GM10266 (cell line): ENCODE data around the gene KLF5.

Experiments used
- DNase-seq: peaks from one replicate; pipeline ENCODE4 v3.0.0; 2012; ENCODE audit errors: extremely low spot score
- TF ChIP-seq, protein P1 (sequence below): IDR thresholded peaks from 2 replicates; pipeline ENCODE4 v1.5.1; 2012; ENCODE audit warnings: mild to moderate bottlenecking, low read depth; ENCODE audit not compliant: control insufficient read depth, insufficient read depth; ENCODE audit errors: missing control alignments

The KLF5 gene

DNA sequence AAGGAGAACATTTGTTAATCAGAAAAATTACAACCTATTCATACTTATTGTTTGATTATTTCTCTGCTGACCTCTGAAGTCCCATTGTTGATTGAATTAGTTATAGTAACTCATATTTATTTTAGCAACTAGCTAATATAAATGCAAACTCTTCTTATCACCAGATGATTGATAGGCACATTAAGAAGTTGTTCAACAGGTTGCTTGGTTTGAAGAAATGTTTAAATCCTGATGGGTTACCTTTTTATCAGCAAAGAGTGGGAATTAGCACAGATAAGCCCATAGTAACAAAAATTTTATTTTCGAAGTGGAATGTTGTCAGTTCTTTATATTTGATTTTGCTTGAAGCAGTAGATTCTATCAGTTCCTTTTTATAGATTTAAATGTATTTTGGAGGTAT lies 44.4 kb downstream of the KLF5 start:
- no peak for DNase-seq
- TF ChIP-seq, protein P1, sequence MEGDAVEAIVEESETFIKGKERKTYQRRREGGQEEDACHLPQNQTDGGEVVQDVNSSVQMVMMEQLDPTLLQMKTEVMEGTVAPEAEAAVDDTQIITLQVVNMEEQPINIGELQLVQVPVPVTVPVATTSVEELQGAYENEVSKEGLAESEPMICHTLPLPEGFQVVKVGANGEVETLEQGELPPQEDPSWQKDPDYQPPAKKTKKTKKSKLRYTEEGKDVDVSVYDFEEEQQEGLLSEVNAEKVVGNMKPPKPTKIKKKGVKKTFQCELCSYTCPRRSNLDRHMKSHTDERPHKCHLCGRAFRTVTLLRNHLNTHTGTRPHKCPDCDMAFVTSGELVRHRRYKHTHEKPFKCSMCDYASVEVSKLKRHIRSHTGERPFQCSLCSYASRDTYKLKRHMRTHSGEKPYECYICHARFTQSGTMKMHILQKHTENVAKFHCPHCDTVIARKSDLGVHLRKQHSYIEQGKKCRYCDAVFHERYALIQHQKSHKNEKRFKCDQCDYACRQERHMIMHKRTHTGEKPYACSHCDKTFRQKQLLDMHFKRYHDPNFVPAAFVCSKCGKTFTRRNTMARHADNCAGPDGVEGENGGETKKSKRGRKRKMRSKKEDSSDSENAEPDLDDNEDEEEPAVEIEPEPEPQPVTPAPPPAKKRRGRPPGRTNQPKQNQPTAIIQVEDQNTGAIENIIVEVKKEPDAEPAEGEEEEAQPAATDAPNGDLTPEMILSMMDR: no peak

DNA sequence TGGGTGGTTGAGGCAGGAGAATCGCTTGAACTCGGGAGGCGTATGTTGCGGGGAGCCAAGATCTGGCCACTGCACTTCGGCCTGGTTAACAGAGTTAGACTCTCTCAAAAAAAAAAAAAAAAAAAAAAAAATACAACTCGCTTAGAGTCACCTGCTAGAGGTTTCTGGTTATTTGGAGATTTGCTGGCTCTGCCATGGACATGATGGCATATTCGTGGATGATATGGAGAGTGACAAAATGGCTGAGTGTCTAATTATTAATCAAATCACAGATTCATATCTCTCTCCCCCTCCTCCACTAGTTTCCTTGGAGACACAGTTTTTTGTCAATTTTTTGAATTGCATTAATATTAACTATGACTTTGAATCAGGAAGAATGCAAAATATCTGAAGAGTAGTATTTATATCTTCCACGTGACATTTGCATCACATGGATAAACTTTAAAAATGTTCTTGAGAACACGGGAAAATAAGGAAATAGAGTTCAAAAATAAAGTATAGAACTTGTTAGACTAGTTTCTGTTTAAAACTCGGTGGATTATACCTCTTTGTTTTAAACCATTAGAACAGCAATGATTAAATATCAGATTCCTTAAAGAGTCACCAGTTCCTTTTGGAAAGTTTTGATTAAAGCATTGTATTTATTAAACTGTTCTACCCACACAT lies 47.8 kb downstream of the KLF5 start:
- DNase-seq: no peak
- TF ChIP-seq, protein P1: no peak

DNA sequence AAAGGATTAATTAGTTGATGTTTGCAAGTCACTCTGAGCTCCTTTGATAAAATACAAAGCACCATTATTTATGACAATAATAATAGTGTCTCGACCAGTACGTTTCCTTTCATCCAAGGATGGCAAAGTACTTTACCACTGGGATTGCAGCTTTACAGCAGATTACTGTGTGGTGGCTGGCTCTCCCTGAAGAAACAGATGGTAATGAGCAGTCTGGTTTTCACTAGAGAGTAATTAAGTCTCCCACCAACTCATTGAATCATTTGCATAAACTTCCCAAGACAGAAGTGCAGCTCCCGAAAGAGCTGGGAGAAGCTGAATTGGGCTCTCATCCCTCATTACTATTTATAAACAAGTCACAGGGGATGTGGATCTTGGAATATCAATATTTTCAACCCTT lies 48.7 kb downstream of the KLF5 start:
- no peak for DNase-seq
- TF ChIP-seq, protein P1: no peak

DNA sequence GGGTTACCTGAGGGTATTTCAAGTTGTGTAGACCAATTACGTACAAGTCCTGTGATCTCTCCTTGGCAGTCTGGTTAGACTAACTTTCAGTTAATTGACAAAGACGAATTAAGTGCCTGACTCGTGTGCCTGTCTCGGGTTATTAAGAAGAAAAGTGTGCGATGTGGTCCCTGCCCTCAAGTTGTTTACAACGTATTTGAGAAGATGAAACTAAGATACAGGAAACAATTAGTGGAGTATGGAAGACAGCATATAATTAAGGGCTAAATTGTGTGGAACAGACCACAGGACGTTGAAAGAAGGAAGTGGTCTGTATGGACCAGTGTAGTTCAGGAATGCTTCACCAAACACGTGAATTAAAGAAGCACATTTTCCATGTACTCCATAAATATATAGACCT lies 49.2 kb downstream of the KLF5 start:
- DNase-seq: no peak
- TF ChIP-seq, protein P1: no peak

DNA sequence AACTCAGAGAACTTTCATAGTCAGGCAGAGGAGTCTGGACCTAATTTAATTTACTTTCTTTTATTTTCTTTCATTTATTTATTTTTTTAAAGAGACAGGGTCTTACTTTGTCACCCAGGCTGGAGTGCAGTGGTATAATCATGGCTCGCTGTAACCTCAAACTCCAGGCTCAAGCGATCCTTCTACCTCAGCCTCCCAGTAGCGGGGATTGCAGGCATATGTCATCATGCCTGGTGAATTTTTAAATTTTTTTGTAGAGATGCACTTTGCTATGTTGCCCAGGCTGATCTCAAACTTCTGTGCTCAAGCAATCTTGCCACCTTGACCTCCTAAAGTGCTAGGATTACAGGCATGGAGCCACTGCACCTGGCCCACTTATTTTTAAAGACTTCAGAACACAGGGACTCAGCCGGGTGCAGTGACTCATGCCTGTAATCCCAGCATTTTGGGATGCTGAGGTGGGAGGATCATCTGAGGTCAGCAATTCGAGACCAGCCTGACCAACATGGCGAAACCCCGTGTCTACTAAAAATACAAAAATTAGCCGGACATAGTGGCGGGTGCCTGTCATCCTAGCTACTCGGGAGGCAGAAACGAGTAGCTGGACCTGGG lies 50.6 kb downstream of the KLF5 start:
- TF ChIP-seq, protein P1: no peak
- no peak for DNase-seq

DNA sequence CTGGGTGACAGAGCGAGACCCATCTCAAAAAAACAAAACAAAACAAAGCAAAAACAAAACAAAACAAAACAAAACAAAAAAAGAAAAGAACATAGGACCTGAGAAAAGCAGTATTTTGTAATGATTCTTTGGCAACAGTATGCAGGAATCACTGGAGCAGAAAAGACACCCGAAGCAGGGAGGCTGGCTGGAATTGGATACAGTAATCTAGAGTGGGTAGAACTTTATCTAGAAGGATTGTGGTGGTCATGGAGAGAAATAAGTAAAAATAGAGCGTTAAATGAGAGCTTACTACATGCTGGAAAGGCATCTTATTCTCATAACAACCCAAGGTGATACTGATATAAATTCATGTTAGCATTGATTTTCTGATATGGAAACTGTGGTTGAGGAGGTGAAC lies 51.2 kb downstream of the KLF5 start:
- TF ChIP-seq, protein P1: no peak
- no peak for DNase-seq

DNA sequence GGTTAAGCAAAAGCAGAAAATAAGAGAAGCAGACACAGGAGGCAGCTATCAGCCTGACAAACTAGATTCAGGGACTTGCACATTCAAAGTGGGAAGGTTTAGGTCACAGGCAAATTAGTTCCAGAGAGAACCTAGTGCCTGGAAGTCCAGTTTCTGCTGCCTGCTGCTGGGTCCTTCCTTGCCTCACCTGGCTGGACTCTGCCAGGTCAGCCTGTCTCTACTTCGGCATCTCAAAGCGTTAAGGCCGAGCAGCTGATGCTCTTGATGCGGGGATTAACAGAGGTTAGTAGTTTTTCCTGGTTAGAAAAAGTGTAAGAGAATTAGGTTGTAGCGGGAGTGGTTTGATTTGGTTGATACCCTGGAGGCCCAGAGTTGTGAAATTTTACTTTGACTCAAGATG lies 52.0 kb downstream of the KLF5 start:
- TF ChIP-seq, protein P1: no peak
- no peak for DNase-seq
